Right atrium auricular region (tissue), 2 donors: ENCODE measurements around the gene CELSR2. TPM values are rescaled to one million over a fixed set of nuclear protein-coding genes. Genes with fewer than 3 reads are reported as not detected.

Experiments used
- DNase-seq: peaks from one replicate; pipeline ENCODE4 v3.0.0-alpha.2; 2019; ENCODE audit warnings: low spot score
- H3K27ac ChIP-seq, 2 donors: fragments of 200-600 bp; sonication (generic); 1 replicate in 1 of 2; 2 replicates in 1 of 2; pipeline ENCODE4 v1.5.1; 2016 to 2019
- H3K27me3 ChIP-seq, 2 donors: fragments of 200-600 bp; sonication (generic); one replicate each; pipeline versions ENCODE4 v1.5.1 to v1.6.0; 2017 to 2019
- H3K36me3 ChIP-seq: fragments of 200-600 bp; sonication (generic); one replicate; pipeline ENCODE4 v1.5.1; 2016
- H3K4me1 ChIP-seq, 2 donors: fragments of 200-600 bp; sonication (generic); one replicate each; pipeline versions ENCODE4 v1.5.1 to v1.6.0; 2017 to 2019
- H3K4me3 ChIP-seq, 2 donors: fragments of 200-600 bp; sonication (generic); 1 replicate in 1 of 2; 2 replicates in 1 of 2; pipeline ENCODE4 v1.5.1; 2017 to 2019; ENCODE audit warnings: mild to moderate bottlenecking in 1 of 2, moderate library complexity in 1 of 2
- H3K9me3 ChIP-seq, 2 donors: fragments of 200-600 bp; sonication (generic); one replicate each; pipeline ENCODE4 v1.5.1; 2019
- total RNA-seq, 2 donors: library from RNA; depleted of rRNA; stranded (reverse); fragments of >200 nt; gene quantifications; one replicate each; pipeline ENCODE4 v1.1.0, GENCODE V29; 2016
- TF ChIP-seq, protein P1 (sequence below), 2 donors: fragments of 200-600 bp; sonication (generic); IDR thresholded peaks; one replicate each; pipeline ENCODE4 v1.5.1; 2019; ENCODE audit warnings: antibody characterized with exemption in 2 of 2

CELSR2 gene
- total RNA-seq, 2 donors from 2014 or later, result 20.2 to 23.7 TPM

DNA sequence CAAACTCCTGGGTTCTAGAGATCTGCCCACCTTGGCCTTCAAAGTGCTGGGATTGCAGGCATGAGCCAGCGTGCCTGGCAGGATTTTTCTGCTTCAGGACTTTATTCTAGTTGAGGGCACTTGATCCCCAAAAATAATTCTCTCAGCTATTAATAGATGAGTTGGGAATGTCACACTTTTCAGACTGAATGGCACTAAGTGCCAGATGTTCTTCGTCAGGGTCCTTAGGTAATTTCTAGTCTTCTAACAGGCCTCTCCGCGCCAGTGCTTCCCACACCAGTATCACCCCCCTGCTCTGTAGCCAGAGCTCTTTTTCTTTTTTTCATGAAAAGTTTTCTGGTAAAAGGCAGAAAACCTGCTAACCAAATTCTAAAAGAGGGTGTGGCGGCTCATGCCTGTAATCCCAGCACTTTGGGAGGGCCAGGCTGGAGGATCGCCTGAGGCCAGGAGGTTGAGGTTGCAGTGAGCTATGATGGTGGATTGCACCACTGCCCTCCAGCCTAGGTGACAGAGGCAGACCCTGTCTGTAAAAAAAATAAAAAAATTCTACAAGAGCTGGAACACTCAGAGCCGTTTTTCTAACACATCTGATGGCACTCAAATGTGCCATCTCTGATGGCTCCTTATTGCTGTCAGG, 41.8 kb upstream of the CELSR2 start:
- Histone ChIP-seq H3K4me3 (no peak overlapping the region), H3K36me3 (no peaks in the 10 kb centered on the region), H3K4me1 (peaks cover 0 to 19% of the 10 kb centered on the region in 2 donors), H3K27me3 (no peaks in the 10 kb centered on the region), H3K27ac (peak overlapping the region; percentile 47 to 83), H3K9me3 (no peaks in the 10 kb centered on the region)
- DNase-seq, result no peak
- TF ChIP-seq, protein P1, sequence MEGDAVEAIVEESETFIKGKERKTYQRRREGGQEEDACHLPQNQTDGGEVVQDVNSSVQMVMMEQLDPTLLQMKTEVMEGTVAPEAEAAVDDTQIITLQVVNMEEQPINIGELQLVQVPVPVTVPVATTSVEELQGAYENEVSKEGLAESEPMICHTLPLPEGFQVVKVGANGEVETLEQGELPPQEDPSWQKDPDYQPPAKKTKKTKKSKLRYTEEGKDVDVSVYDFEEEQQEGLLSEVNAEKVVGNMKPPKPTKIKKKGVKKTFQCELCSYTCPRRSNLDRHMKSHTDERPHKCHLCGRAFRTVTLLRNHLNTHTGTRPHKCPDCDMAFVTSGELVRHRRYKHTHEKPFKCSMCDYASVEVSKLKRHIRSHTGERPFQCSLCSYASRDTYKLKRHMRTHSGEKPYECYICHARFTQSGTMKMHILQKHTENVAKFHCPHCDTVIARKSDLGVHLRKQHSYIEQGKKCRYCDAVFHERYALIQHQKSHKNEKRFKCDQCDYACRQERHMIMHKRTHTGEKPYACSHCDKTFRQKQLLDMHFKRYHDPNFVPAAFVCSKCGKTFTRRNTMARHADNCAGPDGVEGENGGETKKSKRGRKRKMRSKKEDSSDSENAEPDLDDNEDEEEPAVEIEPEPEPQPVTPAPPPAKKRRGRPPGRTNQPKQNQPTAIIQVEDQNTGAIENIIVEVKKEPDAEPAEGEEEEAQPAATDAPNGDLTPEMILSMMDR (IDR thresholded peaks at IDR 0.05), result no peak

DNA sequence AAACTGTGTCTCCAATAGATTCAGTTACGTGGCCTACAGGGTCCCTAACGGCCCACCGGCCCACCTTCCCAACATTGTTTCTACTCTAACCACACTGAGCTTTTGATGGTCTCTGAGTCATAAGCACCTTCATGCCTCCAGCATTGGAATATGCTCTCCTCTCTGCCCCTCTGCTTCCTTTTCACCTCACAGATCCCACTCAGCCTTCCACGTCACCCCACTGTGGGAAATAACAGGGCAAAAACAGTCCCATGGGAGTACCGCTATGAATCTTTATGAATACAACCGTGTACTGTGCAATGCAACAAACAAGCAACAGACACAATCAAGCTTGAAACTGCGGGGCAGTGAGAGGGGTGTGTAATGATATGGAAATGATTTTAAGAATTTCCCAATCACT, 40.9 kb upstream of the CELSR2 start:
- Histone ChIP-seq H3K27me3 (no peaks in the 10 kb centered on the region), H3K36me3 (no peaks in the 10 kb centered on the region), H3K9me3 (no peaks in the 10 kb centered on the region), H3K4me3 (no peak overlapping the region), H3K4me1 (peaks cover 0 to 22% of the 10 kb centered on the region in 2 donors), H3K27ac (peak overlapping the region; percentile 47 to 83)
- DNase-seq, result no peak
- TF ChIP-seq, protein P1 (IDR thresholded peaks at IDR 0.05), result no peak

DNA sequence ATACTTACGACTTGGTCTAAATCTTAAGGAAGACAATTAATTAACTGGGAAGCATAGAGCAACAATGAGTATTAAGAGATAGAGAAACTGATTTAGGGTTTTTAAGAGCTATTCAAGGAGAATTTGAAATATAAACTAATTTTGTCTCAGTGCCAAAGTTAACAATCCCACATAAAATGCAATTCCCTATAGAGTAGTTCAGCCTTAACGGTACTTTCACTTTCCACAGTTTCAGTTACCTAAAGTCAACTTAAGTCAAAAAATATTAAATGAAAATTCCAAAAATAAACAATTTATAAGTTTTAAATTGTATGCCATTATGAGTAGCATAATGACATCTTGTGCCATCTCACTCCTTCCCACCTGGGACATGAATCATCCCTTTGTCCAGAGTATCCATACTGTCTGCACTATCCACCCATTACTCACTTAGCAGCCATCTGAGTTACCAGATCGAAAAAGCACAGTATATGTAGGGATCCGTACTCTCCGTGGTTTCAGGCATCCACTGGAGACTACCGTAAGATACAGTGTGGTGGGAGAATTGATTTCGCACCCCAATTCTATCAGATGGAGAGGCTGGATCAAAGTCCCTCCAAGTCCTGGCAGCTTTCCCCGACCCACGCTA, 40.4 kb upstream of the CELSR2 start:
- no peaks in the 10 kb centered on the region for H3K9me3 ChIP-seq
- no peaks in the 10 kb centered on the region for H3K36me3 ChIP-seq
- no peaks in the 10 kb centered on the region for H3K27me3 ChIP-seq
- TF ChIP-seq, protein P1 (IDR thresholded peaks at IDR 0.05), result no peak
- H3K27ac ChIP-seq, result peak overlapping the region in 1 of 2 donors; percentile 83
- H3K4me3 ChIP-seq, result no peak overlapping the region
- DNase-seq, result no peak
- peaks cover 0 to 24% of the 10 kb centered on the region in 2 donors for H3K4me1 ChIP-seq

DNA sequence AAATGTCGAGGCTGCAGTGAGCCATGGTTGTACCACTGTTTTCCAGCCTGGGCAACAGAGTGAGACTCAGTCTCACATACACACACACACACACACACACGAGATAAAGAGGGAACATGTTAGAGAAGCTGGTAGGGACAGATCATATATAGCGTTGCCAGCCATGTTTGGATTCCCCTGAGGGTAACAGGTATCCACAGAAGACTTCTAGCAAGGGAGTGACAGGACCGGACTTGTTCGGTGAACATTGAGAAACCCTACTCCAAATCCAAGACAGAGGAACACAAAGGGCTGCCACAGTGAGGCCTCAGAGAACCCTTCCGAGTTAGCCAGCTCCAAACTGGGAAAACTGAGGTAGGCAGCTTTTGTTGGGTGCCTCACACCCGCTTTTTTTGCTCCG, 39.3 kb upstream of the CELSR2 start:
- Histone ChIP-seq H3K4me3 (no peak overlapping the region), H3K9me3 (no peaks in the 10 kb centered on the region), H3K36me3 (no peaks in the 10 kb centered on the region), H3K27me3 (no peaks in the 10 kb centered on the region), H3K4me1 (peaks cover 0 to 28% of the 10 kb centered on the region in 2 donors), H3K27ac (no peak overlapping the region)
- TF ChIP-seq, protein P1 (IDR thresholded peaks at IDR 0.05), result no peak
- DNase-seq, result no peak

DNA sequence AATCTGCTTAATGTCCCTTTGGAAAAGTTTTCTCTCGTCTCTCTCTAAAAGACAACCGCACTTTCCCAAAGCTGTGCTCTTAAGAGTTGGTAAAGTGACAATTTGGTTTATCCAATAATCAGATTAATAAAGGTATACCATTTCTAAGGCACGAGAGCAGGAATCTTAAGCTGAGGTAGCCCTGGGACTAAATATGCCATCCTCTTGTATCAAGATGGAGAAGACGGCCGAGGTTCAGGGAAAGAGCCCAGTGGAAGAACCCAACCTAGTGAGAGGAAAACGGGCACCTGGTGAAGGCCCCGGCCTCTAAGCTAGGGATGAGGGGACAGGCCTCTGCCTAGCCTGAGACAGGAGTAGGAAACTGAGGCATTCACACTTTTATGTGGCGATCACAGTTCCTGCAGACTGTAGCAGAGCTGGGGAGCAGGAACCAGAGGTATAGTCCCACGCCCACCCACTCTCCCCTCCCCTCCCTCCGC, 36.0 kb upstream of the CELSR2 start:
- H3K9me3 ChIP-seq, result no peaks in the 10 kb centered on the region
- H3K27me3 ChIP-seq, result no peaks in the 10 kb centered on the region
- peak overlapping the region; percentile 92 to 96 for H3K27ac ChIP-seq
- TF ChIP-seq, protein P1 (IDR thresholded peaks at IDR 0.05), result no peak
- H3K4me3 ChIP-seq, result peak overlapping the region; percentile 75 to 88
- no peaks in the 10 kb centered on the region for H3K36me3 ChIP-seq
- H3K4me1 ChIP-seq, result peaks cover 0 to 46% of the 10 kb centered on the region in 2 donors
- no peak for DNase-seq
